Esophagus squamous epithelium (tissue), 4 donors: ENCODE data around the gene KCTD6.
A peak's percentile ranks its signal among the peaks of the same experiment; 100 is the strongest.

ENCODE experiments used
- POLR2A ChIP-seq, 4 donors: fragments of 450-650 bp; IDR thresholded peaks; one replicate each; pipeline ENCODE4 v1.6.1; 2017; ENCODE audit warnings: antibody characterized with exemption in 4 of 4, mild to moderate bottlenecking in 4 of 4, moderate library complexity in 3 of 4
- TF ChIP-seq, protein P1 (sequence below), 6 experiments: fragments of 450-650 bp in 4 of 6; fragments of 200-600 bp in 2 of 6; sonication (generic) in 2 of 6; IDR thresholded peaks; one replicate each; pipeline ENCODE4 v1.5.1; 2016 to 2019; ENCODE audit warnings: antibody characterized with exemption in 6 of 6, mild to moderate bottlenecking in 4 of 6, moderate library complexity in 4 of 6

DNA sequence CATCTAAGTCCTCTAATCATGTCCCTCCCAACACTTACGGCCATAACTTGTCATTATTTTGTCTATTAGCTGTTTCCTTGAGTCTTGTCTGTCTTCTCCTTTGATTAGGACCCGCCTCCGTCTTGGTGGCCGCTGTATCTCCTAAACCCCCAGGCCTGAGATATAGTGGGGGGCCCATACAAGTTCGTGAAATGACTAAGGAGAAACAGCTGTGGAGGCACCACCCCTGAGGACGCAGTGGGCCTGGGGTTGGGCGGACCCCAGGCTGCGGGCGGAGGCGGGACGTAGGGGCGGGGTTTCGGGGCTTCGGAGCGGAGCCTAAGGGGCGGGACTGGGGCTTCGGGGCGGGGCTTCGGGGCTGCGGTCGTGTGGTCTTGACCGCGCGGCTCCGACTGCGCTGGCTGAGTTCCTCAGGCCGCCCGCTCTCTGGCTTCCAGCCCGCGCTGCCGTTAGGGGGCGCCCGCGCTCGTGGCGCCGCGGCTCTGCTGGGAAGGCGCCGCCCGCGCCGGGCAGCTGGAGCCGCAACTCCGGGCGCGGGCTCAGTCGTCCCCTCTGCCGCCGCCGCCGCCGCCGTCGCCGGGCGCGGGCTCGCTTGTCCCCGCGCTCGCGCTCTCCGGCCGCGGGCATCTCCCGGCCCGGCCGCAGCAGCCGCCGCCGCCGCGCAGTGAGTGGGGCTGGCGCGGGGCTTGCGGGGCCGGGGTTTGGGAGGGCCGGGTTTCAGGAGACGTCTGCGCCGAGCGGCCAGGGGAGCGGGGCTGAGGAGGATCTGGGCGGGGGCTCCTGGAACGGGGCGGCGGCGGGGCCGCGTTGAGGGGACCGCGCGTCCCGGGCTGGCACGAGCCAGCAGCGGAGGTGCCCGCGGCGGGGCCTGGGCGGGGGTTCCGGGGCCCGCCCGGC is at the start of gene KCTD6:
- TF ChIP-seq POLR2A (IDR thresholded peaks at IDR 0.05): peak in 1 of 4 donors; percentile 41
- TF ChIP-seq, protein P1, sequence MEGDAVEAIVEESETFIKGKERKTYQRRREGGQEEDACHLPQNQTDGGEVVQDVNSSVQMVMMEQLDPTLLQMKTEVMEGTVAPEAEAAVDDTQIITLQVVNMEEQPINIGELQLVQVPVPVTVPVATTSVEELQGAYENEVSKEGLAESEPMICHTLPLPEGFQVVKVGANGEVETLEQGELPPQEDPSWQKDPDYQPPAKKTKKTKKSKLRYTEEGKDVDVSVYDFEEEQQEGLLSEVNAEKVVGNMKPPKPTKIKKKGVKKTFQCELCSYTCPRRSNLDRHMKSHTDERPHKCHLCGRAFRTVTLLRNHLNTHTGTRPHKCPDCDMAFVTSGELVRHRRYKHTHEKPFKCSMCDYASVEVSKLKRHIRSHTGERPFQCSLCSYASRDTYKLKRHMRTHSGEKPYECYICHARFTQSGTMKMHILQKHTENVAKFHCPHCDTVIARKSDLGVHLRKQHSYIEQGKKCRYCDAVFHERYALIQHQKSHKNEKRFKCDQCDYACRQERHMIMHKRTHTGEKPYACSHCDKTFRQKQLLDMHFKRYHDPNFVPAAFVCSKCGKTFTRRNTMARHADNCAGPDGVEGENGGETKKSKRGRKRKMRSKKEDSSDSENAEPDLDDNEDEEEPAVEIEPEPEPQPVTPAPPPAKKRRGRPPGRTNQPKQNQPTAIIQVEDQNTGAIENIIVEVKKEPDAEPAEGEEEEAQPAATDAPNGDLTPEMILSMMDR (IDR thresholded peaks at IDR 0.05): peak; percentile 60 to 91 (median 84)
